Stomach (tissue), 9 donors: ENCODE results near the gene SIM2. TPM values are rescaled to one million over a fixed set of nuclear protein-coding genes. Genes with fewer than 3 reads are reported as not detected.

Experiments used
- DNase-seq, 2 donors: peaks; one replicate each; pipeline versions ENCODE4 v3.0.0 to v3.0.0-alpha.2; 2013 to 2019
- H3K27ac ChIP-seq, 5 donors: fragments of 200-600 bp in 4 of 5; sonication (generic) in 4 of 5; one replicate each; pipeline ENCODE4 v1.5.1; 2013 to 2019; ENCODE audit warnings: mild to moderate bottlenecking in 1 of 5, moderate library complexity in 1 of 5
- H3K27me3 ChIP-seq, 3 donors: fragments of 200-600 bp; sonication (generic); one replicate each; pipeline ENCODE4 v1.5.1; 2017 to 2019; ENCODE audit warnings: mixed run types in 1 of 3
- H3K36me3 ChIP-seq, 4 donors: fragments of 200-600 bp; sonication (generic); 1 replicate in 3 of 4; 2 replicates in 1 of 4; pipeline ENCODE4 v1.5.1; 2016 to 2019
- H3K4me1 ChIP-seq, 4 donors: fragments of 200-600 bp; sonication (generic); one replicate each; pipeline ENCODE4 v1.5.1; 2016 to 2019
- H3K4me3 ChIP-seq, 4 donors: fragments of 200-600 bp; sonication (generic) in 3 of 4; one replicate each; pipeline ENCODE4 v1.5.1; 2016 to 2019; ENCODE audit warnings: mild to moderate bottlenecking in 1 of 4
- H3K9me3 ChIP-seq, 4 donors: fragments of 200-600 bp; sonication (generic); one replicate each; pipeline ENCODE4 v1.5.1; 2016 to 2019
- EP300 ChIP-seq: sonication (generic); formaldehyde crosslinking; IDR thresholded peaks from one replicate; pipeline ENCODE4 v1.6.1; 2017; ENCODE audit warnings: antibody characterized with exemption
- POLR2A ChIP-seq, 4 donors: fragments of 450-650 bp; IDR thresholded peaks; one replicate each; pipeline ENCODE4 v1.6.1; 2016; ENCODE audit warnings: antibody characterized with exemption in 4 of 4, control low read depth in 2 of 4, mild to moderate bottlenecking in 1 of 4, moderate library complexity in 1 of 4
- POLR2AphosphoS5 ChIP-seq, 3 donors: sonication (generic); formaldehyde crosslinking; IDR thresholded peaks; one replicate each; pipeline ENCODE4 v1.6.1; 2016; ENCODE audit warnings: antibody characterized with exemption in 3 of 3
- WGBS, 5 donors: extraction: QIAGEN DNeasy Blood & Tissue Kit in 3 of 5; methylation state at CpG; one replicate each; pipeline versions ENCODE4 v1.1.5 to v1.1.7; 2013 to 2018; 5-methylcytosine and 5-hydroxymethylcytosine counted together
- intact Hi-C: fragments of 100-400 bp; cut with DNase I; formaldehyde crosslinking; loops from one replicate; pipeline ENCODE4 v1.15.1; 2023; ENCODE audit warnings: low total_unique reads
- polyA plus RNA-seq, 3 donors: library from polyadenylated mRNA; stranded (reverse); fragments of 200-250 nt; gene quantifications; one replicate each; pipeline ENCODE4 v1.2.3, GENCODE V29; 2013
- total RNA-seq, 5 donors: library from RNA; depleted of rRNA; stranded (reverse); fragments of >200 nt; gene quantifications; one replicate each; pipeline versions ENCODE4 v1.1.0 to v1.2.3, GENCODE V29; 2014 to 2016
- TF ChIP-seq, protein P1 (sequence below), 7 experiments: fragments of 450-650 bp in 4 of 7; fragments of 200-600 bp in 3 of 7; sonication (generic) in 3 of 7; IDR thresholded peaks; one replicate each; pipeline ENCODE4 v1.5.1; 2016 to 2019; ENCODE audit warnings: antibody characterized with exemption in 7 of 7, control low read depth in 2 of 7, mild to moderate bottlenecking in 1 of 7
- donor health status: healthy with polysubstance abuse.
- donor health status: Bipolar disorder and iron deficiency.
- donor health status: healthy.

The SIM2 gene
- total and polyA plus RNA-seq, 8 donors = 3.3 to 28.3 (median 14.0) TPM; not detected in 1

DNA sequence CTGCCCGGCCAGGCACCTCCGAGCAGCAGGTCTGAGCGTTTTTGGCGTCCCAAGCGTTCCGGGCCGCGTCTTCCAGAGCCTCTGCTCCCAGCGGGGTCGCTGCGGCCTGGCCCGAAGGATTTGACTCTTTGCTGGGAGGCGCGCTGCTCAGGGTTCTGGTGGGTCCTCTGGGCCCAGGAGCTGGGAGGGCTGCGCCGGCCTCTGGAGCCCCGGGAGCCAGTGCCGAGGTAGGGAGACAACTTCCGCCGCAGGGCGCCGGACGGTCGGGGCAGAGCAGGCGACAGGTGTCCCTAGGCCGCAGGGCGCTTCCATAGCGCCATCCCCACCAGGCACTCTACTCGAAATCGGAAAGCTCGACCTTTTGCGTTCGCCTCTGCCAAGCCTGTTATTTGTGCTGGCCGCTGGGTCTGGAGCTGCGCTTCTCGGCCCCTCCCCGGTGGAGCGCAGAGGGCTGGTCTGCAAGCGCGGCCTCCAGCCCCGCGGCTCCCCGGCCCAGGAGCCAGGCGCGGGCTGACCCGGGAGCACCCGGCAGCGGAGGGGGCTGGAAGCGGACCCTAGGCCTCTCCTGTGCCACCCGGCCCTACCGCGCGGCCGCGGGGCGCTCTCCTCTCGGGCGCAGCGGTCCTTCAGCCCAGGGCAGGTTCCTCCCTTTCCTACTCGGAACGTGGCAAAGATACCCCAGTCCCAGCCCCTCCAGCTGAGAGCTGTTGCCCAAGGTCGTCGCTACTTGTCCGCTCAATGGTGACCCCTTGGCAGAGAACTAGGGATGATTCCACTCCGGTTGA, 2.2 kb downstream of the SIM2 start:
- DNase-seq = peak in 1 of 2 donors; percentile 46
- 0 to 2% (median 2%) methylated on average over 9 to 65 of the region's 65 CpGs for WGBS, 5 donors
- H3K27me3 ChIP-seq = peaks cover 37 to 100% (median 100%) of the 10 kb centered on the region in 3 donors
- peaks cover 58 to 83% (median 73%) of the 10 kb centered on the region in 4 donors for H3K4me1 ChIP-seq
- intact Hi-C loops = no loop called here
- H3K27ac ChIP-seq = peak overlapping the region; percentile 79 to 89 (median 88)
- no peaks in the 10 kb centered on the region for H3K36me3 ChIP-seq
- H3K4me3 ChIP-seq = peak overlapping the region; percentile 47 to 69 (median 54)
- TF ChIP-seq, protein P1, sequence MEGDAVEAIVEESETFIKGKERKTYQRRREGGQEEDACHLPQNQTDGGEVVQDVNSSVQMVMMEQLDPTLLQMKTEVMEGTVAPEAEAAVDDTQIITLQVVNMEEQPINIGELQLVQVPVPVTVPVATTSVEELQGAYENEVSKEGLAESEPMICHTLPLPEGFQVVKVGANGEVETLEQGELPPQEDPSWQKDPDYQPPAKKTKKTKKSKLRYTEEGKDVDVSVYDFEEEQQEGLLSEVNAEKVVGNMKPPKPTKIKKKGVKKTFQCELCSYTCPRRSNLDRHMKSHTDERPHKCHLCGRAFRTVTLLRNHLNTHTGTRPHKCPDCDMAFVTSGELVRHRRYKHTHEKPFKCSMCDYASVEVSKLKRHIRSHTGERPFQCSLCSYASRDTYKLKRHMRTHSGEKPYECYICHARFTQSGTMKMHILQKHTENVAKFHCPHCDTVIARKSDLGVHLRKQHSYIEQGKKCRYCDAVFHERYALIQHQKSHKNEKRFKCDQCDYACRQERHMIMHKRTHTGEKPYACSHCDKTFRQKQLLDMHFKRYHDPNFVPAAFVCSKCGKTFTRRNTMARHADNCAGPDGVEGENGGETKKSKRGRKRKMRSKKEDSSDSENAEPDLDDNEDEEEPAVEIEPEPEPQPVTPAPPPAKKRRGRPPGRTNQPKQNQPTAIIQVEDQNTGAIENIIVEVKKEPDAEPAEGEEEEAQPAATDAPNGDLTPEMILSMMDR (IDR thresholded peaks at IDR 0.05) = no peak
- no peak for TF ChIP-seq POLR2A (IDR thresholded peaks at IDR 0.05)
- no peaks in the 10 kb centered on the region for H3K9me3 ChIP-seq

DNA sequence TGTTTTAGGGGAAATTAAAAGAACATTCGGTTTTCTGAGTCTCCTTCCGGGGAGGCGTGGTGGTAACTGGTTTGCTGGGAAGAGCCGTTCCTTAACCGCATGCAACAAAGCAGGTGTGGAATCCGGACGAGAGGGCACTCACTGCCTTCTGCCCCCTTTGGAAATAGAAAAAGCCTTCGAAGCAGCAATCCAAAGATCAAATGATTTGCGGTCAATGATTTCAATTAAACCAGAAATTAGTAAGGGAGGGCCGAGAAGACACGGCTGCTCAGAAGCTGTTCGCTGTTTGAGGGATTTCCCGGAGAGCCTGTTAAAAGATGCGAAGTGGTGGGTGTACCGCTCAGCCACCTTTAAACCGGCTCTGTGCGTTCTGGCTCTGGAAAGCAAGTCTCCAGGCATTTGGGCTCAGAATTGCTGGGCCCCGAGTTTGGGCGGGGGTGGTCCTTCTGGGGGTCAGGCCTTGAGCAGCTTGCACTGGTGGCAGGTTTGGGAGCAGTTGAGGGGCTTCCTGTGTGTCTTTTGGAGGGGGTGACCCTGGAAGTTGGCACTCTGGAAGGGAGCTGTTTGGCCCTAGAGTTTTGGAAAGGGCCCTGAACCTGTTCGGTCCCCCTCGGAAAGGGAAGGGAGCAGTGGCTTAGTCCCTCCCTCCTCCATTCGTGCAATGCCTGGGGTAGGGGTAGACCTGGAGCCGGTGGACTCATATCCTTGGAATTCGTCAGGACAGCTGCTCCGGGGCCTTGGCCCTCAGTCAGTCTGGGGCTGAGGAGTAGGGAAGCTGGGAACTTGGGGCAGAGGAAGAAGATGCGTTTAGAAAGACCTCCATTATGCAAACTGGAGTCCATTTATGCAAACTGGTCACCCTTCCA, 3.1 kb downstream of the SIM2 start:
- Histone ChIP-seq H3K4me1 (peaks cover 67 to 83% (median 78%) of the 10 kb centered on the region in 4 donors), H3K4me3 (peak overlapping the region; percentile 47 to 69 (median 54)), H3K9me3 (no peaks in the 10 kb centered on the region), H3K27ac (peak overlapping the region; percentile 79 to 89 (median 88)), H3K36me3 (no peaks in the 10 kb centered on the region), H3K27me3 (peaks cover 37 to 100% (median 100%) of the 10 kb centered on the region in 3 donors)
- DNase-seq = peak in 1 of 2 donors; percentile 30
- 9 to 19% (median 11%) methylated on average over 23 to 26 of the region's 26 CpGs for WGBS, 5 donors
- TF ChIP-seq POLR2AphosphoS5 (IDR thresholded peaks at IDR 0.05) (no peak), POLR2A (IDR thresholded peaks at IDR 0.05) (no peak), EP300 (no peak)
- TF ChIP-seq, protein P1 (IDR thresholded peaks at IDR 0.05) = no peak
- intact Hi-C loops = no loop called here

DNA sequence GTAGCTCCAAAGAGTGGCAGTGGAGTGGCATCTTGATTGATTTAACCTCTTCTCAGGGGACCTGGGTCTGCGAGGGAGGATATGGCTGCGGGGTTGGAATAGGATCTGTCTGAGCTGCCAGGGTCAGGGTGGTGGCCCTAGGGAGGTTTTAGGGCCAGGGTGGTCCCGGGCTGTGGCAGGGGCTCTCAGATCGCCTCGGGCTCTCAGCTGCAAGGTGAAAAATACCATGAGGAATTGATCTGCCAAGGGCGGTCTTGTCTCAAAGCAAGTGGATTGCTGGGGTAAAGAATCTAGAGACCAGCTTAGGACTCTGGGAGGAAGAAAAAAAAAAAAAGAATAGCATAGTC, 3.7 kb downstream of the SIM2 start:
- Histone ChIP-seq H3K4me3 (peak overlapping the region; percentile 47 to 69 (median 54)), H3K36me3 (no peaks in the 10 kb centered on the region), H3K27ac (peak overlapping the region; percentile 21 to 89 (median 88)), H3K9me3 (no peaks in the 10 kb centered on the region), H3K4me1 (peaks cover 66 to 83% (median 78%) of the 10 kb centered on the region in 4 donors), H3K27me3 (peaks cover 37 to 100% (median 100%) of the 10 kb centered on the region in 3 donors)
- 30 to 63% (median 31%) methylated on average over 6 of the region's 6 CpGs for WGBS, 5 donors
- no peak for DNase-seq
- intact Hi-C loops = no loop called here
- TF ChIP-seq POLR2A (IDR thresholded peaks at IDR 0.05) (no peak), EP300 (no peak), POLR2AphosphoS5 (IDR thresholded peaks at IDR 0.05) (no peak)
- TF ChIP-seq, protein P1 (IDR thresholded peaks at IDR 0.05) = no peak

DNA sequence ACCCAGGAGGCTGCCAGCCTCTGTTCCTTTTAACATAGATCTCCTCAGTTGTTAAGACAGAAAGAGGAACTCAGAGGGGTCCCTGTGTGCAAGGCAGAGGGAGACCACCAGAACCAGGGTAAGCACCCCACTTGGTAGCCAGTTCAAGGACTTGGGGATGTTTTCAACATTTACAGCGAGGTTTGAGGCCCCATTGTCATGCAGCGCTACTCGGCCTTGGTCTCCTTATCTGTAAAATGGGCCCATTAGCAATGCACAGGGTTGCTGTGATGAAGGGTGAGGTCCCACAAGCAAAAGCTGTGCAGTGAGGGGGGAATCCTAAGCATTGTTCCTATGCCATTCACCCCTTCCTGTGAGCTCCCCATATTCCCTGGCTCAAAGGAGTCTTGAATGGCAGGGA, 4.2 kb downstream of the SIM2 start:
- Histone ChIP-seq H3K27me3 (peaks cover 36 to 100% (median 100%) of the 10 kb centered on the region in 3 donors), H3K4me3 (peak overlapping the region in 2 of 4 donors; percentile 54 to 69), H3K36me3 (no peaks in the 10 kb centered on the region), H3K27ac (peak overlapping the region in 2 of 5 donors; percentile 88 to 89), H3K9me3 (no peaks in the 10 kb centered on the region), H3K4me1 (peaks cover 66 to 83% (median 78%) of the 10 kb centered on the region in 4 donors)
- TF ChIP-seq POLR2A (IDR thresholded peaks at IDR 0.05) = no peak
- TF ChIP-seq EP300 = no peak
- TF ChIP-seq, protein P1 (IDR thresholded peaks at IDR 0.05) = no peak
- TF ChIP-seq POLR2AphosphoS5 (IDR thresholded peaks at IDR 0.05) = no peak
- 36 to 93% (median 62%) methylated on average over 3 of the region's 3 CpGs for WGBS, 5 donors
- DNase-seq = no peak
- intact Hi-C loops = no loop called here
